Epithelial cell of proximal tubule (primary cell): ENCODE measurements around the gene CLEC4G. TPM values are rescaled to one million over a fixed set of nuclear protein-coding genes. Genes with fewer than 3 reads are reported as not detected.

Experiments
- DNase-seq: peaks from one replicate; pipeline ENCODE4 v3.0.0-alpha.2; 2011; ENCODE audit warnings: low read depth
- H3K4me3 ChIP-seq: 2 replicates; pipeline ENCODE4 v1.5.1; 2011; ENCODE audit warnings: low read depth, mild to moderate bottlenecking, low read length
- total RNA-seq: library from RNA; depleted of rRNA; stranded (reverse); fragments of >200 nt; gene quantifications from 2 replicates; pipeline ENCODE4 v1.2.3, GENCODE V29; 2015
- TF ChIP-seq, protein P1 (sequence below): conservative IDR thresholded peaks from 2 replicates; pipeline ENCODE4 v1.5.1; 2012; ENCODE audit warnings: low read depth, mild to moderate bottlenecking, low read length

The CLEC4G gene
- total RNA-seq, 1 donor from 2014 or later = not detected

DNA sequence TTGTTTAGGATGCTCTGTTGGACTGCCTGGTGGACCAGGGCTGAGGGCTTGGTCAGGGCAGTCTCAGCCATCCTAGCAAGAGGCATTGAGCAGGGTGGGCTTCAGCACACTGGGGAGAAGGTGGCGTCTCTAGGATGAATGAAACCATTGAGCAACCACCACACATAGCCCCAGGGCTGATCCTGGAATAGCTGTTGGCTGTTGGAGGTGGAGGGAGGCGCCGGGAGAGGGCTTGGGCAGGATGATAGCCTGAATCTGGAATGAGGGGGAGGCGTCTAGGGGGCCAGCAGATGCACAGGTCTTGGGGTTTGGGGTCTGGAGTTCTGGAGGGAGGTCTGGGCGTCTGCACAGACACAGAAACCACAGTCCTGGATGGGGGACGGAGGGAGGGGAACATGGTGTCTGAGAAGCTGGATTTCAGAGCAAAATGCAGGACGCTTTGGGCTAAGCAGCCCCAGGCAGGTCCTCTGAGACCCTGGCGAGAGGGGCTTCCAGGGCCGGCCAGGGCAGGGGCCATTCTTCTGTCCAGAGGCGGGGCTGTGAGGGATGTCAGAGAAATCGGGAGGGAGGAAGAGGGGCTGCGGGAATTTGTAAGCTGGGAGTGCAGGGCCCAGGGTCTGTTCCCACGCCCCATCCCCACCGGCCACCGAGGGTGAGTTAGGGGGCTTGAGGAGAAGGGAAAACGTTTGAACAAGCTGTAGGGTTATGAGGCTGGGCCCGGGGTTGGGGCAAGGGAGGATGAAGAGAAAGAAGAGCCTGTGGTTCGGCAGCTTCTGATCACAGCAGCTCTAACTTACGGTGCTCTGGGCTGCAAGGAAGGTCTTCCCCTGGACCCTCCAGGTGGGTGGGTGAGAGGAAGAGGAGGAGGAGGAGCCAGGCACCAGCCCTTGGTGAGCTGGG lies 46.1 kb downstream of the CLEC4G start:
- DNase-seq = no peak
- H3K4me3 ChIP-seq = no peak overlapping the region
- TF ChIP-seq, protein P1, sequence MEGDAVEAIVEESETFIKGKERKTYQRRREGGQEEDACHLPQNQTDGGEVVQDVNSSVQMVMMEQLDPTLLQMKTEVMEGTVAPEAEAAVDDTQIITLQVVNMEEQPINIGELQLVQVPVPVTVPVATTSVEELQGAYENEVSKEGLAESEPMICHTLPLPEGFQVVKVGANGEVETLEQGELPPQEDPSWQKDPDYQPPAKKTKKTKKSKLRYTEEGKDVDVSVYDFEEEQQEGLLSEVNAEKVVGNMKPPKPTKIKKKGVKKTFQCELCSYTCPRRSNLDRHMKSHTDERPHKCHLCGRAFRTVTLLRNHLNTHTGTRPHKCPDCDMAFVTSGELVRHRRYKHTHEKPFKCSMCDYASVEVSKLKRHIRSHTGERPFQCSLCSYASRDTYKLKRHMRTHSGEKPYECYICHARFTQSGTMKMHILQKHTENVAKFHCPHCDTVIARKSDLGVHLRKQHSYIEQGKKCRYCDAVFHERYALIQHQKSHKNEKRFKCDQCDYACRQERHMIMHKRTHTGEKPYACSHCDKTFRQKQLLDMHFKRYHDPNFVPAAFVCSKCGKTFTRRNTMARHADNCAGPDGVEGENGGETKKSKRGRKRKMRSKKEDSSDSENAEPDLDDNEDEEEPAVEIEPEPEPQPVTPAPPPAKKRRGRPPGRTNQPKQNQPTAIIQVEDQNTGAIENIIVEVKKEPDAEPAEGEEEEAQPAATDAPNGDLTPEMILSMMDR = no peak

DNA sequence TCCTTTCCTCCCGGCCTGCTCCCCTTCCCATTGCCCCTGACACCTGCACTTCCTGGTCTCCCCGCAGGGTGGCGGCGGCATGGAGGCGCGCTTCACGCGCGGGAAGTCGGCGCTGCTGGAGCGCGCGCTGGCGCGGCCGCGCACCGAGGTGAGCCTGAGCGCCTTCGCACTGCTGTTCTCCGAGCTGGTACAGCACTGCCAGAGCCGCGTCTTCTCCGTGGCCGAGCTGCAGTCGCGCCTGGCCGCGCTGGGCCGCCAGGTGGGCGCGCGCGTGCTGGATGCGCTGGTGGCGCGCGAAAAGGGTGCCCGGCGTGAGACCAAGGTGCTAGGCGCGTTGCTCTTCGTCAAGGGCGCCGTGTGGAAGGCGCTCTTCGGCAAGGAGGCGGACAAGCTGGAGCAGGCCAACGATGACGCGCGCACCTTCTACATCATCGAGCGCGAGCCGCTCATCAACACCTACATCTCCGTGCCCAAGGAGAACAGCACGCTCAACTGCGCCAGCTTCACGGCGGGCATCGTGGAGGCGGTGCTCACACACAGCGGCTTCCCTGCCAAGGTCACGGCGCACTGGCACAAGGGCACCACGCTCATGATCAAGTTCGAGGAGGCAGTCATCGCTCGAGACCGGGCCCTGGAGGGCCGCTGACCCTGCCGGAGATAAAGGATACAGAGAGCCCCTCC lies 49.6 kb downstream of the CLEC4G start:
- H3K4me3 ChIP-seq = peak overlapping the region; percentile 100
- TF ChIP-seq, protein P1 = no peak
- DNase-seq = no peak

DNA sequence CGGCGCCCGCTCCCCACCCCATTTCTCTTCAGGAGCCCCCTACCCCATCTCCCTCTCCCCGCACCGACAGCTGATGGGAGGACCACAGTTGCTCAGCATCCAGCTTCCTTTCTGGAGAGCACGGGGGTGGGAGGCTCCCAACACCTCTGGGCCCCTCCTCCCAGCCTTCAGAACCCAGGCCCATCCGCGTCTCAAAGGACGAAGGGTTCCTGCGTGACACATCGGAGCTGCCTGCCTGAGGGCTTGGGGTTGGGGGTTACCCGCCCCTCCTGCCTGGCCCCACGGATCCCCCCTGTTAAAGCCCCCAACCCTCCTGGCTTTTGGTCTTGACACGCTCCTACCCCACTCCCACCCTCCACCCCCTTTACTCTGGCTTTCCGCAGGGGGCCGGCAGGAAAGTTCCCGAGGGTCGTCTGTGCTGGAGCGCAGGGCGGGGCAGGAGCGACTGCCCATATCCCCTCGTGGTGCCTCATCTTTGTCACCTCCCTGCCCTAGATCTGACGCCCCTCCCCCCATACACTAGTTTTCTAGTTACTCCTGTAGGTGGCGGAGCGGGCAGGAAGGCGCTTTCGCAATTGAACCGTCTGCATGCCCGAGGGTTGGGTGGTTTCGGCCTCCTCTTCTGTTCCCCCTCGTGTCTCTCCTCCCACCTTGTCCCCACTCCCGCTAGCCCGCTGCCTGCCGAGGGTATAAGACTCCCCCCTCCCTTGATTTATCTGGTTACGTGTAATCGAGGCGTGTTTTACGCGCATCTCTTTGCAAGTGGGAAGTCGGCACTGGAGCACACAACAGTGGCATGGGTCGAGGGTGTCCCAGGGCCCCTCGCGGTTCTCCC lies 50.4 kb downstream of the CLEC4G start:
- DNase-seq = no peak
- TF ChIP-seq, protein P1 = peak; percentile 71
- peak overlapping the region; percentile 100 for H3K4me3 ChIP-seq

DNA sequence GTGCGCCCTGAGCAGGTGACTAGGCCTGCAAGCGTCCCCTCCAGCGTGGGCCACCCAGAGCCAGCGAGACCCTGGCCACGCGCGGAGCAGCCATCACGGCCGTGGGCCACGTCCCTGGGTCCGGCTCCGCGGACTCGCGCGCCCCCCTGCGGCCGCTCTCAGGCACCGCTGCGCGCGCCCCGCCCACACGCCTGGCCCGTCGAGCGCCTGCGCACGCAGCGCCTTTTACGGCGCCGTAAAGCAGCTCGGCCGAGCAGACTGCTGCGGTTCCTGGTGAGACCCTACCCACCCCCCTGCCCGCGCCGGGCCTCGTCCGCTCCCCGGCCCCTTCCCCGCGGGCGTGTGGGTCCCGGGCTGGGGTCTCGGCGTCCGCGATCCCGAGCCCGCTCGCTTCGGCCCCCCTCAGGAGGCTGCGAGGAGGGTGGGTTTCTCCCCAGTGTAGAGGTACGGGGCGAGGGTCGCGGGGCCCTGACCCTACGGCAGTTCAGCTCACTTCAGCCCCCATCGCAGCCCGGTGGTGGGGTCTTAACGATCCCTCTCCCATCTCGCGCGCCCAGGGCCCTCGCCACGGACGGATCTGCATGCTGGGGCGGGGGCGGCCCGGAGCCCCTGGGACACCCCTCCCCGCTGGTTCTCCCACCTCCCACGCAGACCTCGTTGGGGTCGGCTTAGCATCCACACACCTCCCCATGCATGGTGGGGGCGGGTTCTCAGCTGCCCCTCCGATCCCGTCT lies 51.1 kb downstream of the CLEC4G start, which contains the start of gene TRAPPC5:
Gene TRAPPC5, plus strand, starts transcription at position 228 of the 734 bp plus-strand sequence. CDS start 1,421 bp downstream, outside the sequence.
- DNase-seq = no peak
- TF ChIP-seq, protein P1 = peak; percentile 71
- H3K4me3 ChIP-seq = peak within 1 kb of the TSS; percentile 100

DNA sequence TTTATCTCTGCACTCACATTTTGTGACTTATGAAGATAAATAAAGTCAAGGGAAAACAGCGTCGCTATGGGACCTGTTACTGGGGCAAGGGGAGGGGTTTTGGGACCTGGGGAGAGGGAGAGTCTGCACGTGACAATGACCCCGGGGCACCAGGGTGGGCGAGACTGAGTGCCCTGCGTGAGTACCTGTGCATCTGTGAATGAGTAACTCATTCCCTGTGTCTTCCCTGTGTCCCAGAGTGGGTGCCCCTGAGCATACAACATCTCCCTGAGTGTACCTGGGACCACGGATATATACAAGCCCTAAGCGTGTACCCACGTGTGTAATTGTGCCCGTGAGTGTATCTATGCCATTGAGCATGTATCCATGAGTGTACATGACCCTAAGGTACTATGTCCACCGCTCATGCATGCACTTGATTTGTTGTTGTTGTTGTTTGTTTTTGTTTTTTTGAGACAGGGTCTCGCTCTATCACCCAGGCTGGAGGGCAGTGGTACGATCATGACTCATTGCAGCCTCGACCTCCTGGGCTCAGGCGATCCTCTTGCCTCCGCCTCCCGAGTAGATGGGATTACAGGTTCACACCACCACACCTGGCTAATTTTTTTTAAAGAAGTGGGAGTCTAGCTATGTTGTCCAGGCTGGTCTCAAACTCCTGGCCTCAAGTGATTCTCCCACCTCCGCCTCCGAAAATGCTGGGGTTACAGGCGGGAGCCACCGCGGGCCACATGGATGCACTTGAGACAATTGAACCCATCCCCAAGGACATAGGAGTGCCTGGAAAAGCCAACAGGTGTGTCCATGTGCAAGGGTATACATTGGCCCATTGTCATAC lies 51.9 kb downstream of the CLEC4G start:
- no peak for DNase-seq
- TF ChIP-seq, protein P1 = no peak
- peak overlapping the region; percentile 100 for H3K4me3 ChIP-seq
